Measurements from ENCODE around the gene MFSD2B. TPM values are rescaled to one million over a fixed set of nuclear protein-coding genes. Genes with fewer than 3 reads are reported as not detected.

Gene MFSD2B
- total RNA-seq (2021; ENCODE audit: unreplicated experiment), result 0.23 TPM
- polyA plus RNA-seq (2012; ENCODE audit: insufficient read length), result 9.3 TPM
- Bru-seq, nascent RNA, result percentile 35 among the genes with signal in this experiment
- BruChase-seq, experiment 1, labeled RNA remaining after a 2-hour chase, result percentile 41 among the genes with signal in this experiment
- percentile 39 among the genes with signal in this experiment for BruChase-seq, experiment 2, labeled RNA remaining after a 6-hour chase
- long read RNA-seq, partial matches to known transcripts, result 0 of 2 reads
- long read RNA-seq, other reads (novel, unspliced or antisense), result 2 of 2 reads

- TF ChIP-seq REST (IDR thresholded peaks at IDR 0.05; ENCODE audit: insufficient read depth in 1 of 2, low read depth in 2 of 2, low read length in 1 of 2) (no peak), CTCF (IDR thresholded peaks at IDR 0.05) (no peak), TCF7L2 (IDR thresholded peaks at IDR 0.05; ENCODE audit: low read depth, low read length) (no peak), SIN3A (IDR thresholded peaks at IDR 0.05; ENCODE audit: borderline replicate concordance, insufficient read depth, low read depth, low read length) (no peak), POLR2AphosphoS5 (IDR thresholded peaks at IDR 0.05; ENCODE audit: low read depth, low read length) (no peak)
- BruUV-seq (replicated peaks), result no TSS peak
- intact Hi-C loops (cut with micrococcal nuclease; ENCODE audit: unreplicated experiment), result no loop called here
Observed at GRCh38 chr2:24009680-24010476, at the start of gene MFSD2B. Gene MFSD2B (plus strand): TSS chr2:24010085. CDS start chr2:24010097, 12 bp downstream.

GRCh38 chr2:23967846-23968245 lies 42.0 kb upstream of the MFSD2B start:
- ATAC-seq, result no peak
- Histone ChIP-seq H3K9me3 (ENCODE audit: control insufficient read depth, insufficient read depth, low read depth, low read length) (no peaks in the 10 kb centered on the region), H3K4me3 (ENCODE audit: low read depth in 2 of 2, low read length in 2 of 2) (no peak overlapping the region), H3K4me1 (ENCODE audit: control insufficient read depth, insufficient read depth, low read length) (no peaks in the 10 kb centered on the region), H3K27me3 (ENCODE audit: control insufficient read depth, insufficient read depth, low read length) (no peaks in the 10 kb centered on the region), H3K27ac (ENCODE audit: low read length) (no peak overlapping the region), H3K36me3 (ENCODE audit: control insufficient read depth, insufficient read depth, low read length) (no peaks in the 10 kb centered on the region)
- BruUV-seq (replicated peaks), result TSS peak; percentile 63
- CTCF ChIA-PET, result no interaction called here
- DNase-seq (ENCODE audit: low read depth, low spot score), result no peak
- TF ChIP-seq POLR2AphosphoS5 (IDR thresholded peaks at IDR 0.05; ENCODE audit: low read depth, low read length) (no peak), SIN3A (IDR thresholded peaks at IDR 0.05; ENCODE audit: borderline replicate concordance, insufficient read depth, low read depth, low read length) (no peak), REST (IDR thresholded peaks at IDR 0.05; ENCODE audit: insufficient read depth in 1 of 2, low read depth in 2 of 2, low read length in 1 of 2) (no peak), TCF7L2 (IDR thresholded peaks at IDR 0.05; ENCODE audit: low read depth, low read length) (no peak), CTCF (IDR thresholded peaks at IDR 0.05) (no peak)
- intact Hi-C loops (cut with micrococcal nuclease; ENCODE audit: unreplicated experiment) (no loop called here), in situ Hi-C loops (cut with HindIII; ENCODE audit: low pct_unique_long_range_greater_than_20kb, low sequenced_read_pairs) (no loop called here)
- POLR2A ChIA-PET, result no interaction called here

More at GRCh38 chr2:24009680-24010476, at the start of gene MFSD2B:
- H3K9me3 ChIP-seq (ENCODE audit: control insufficient read depth, insufficient read depth, low read depth, low read length), result no peaks in the 10 kb centered on the region
- ATAC-seq, result peak; percentile 54; the same call in 1 of the 2 replicates
- DNase-seq (ENCODE audit: low read depth, low spot score), result no peak
- H3K27me3 ChIP-seq (ENCODE audit: control insufficient read depth, insufficient read depth, low read length), result no peaks in the 10 kb centered on the region
- H3K4me1 ChIP-seq (ENCODE audit: control insufficient read depth, insufficient read depth, low read length), result peaks cover 9% of the 10 kb centered on the region; the same call in 1 of the 2 replicates
- H3K4me3 ChIP-seq (ENCODE audit: low read depth in 2 of 2, low read length in 2 of 2), result no peak within 1 kb of the TSS; a peak in 1 of 4 replicates
- ChIA-PET CTCF (no interaction called here), POLR2A (interaction anchor here (0.6 kb wide), 1 partner anchor 389 kb away, joined by 4 read pairs; no protein-coding TSS in a partner anchor)
- no peaks in the 10 kb centered on the region for H3K36me3 ChIP-seq (ENCODE audit: control insufficient read depth, insufficient read depth, low read length)
- H3K27ac ChIP-seq (ENCODE audit: low read length), result no peak within 1 kb of the TSS; the same call in 1 of the 2 replicates
- in situ Hi-C loops (cut with HindIII; ENCODE audit: low pct_unique_long_range_greater_than_20kb, low sequenced_read_pairs), result no loop called here

Measured in Panc1 (cell line).